ENCODE results near the gene SLC30A3.
A peak's percentile ranks its signal among the peaks of the same experiment; 100 is the strongest.
"Not testable (repeated sequence)": the region's sequence is repeated elsewhere in the genome, so short reads cannot be mapped to it uniquely, and the experiment has no call there.

The SLC30A3 gene

GRCh38 chr2:27262379-27263286 is at the start of gene SLC30A3:
SLC30A3 (minus strand) TSS chr2:27263047; CDS start chr2:27262906, 141 bp downstream.
- no peak for DNase-seq

GRCh38 chr2:27312152-27312551 is 49.3 kb upstream of the SLC30A3 start:
- no peak for DNase-seq

- no peak for DNase-seq
Observed at GRCh38 chr2:27309651-27310050, 46.8 kb upstream of the SLC30A3 start.

- DNase-seq = no peak
Observed at GRCh38 chr2:27308359-27308881, 45.6 kb upstream of the SLC30A3 start, which contains the start of gene UCN. UCN (minus strand) TSS chr2:27308445; CDS start chr2:27307895, 550 bp downstream.

- DNase-seq = no peak
Observed at GRCh38 chr2:27307545-27308358, 44.9 kb upstream of the SLC30A3 start.

GRCh38 chr2:27307287-27307544 is 44.4 kb upstream of the SLC30A3 start:
- DNase-seq = no peak

GRCh38 chr2:27306573-27307286 is 43.9 kb upstream of the SLC30A3 start:
- no peak for DNase-seq

- no peak for DNase-seq
Observed at GRCh38 chr2:27306136-27306535, 43.3 kb upstream of the SLC30A3 start.

GRCh38 chr2:27305516-27305915 is 42.7 kb upstream of the SLC30A3 start:
- DNase-seq = no peak

GRCh38 chr2:27304488-27305240 is 41.8 kb upstream of the SLC30A3 start:
- DNase-seq = no peak

- peak; percentile 14 for DNase-seq
Observed at GRCh38 chr2:27303093-27304025, 40.5 kb upstream of the SLC30A3 start.

GRCh38 chr2:27300606-27301005 is 37.8 kb upstream of the SLC30A3 start:
- not testable (repeated sequence) for DNase-seq

- DNase-seq = no peak
Observed at GRCh38 chr2:27298391-27299080, 35.7 kb upstream of the SLC30A3 start.

GRCh38 chr2:27297195-27297594 is 34.3 kb upstream of the SLC30A3 start:
- no peak for DNase-seq

- DNase-seq = no peak
Observed at GRCh38 chr2:27296481-27296880, 33.6 kb upstream of the SLC30A3 start.

GRCh38 chr2:27294928-27295327 is 32.1 kb upstream of the SLC30A3 start:
- DNase-seq = no peak

GRCh38 chr2:27291865-27292264 is 29.0 kb upstream of the SLC30A3 start:
- DNase-seq = no peak

GRCh38 chr2:27290549-27290948 is 27.7 kb upstream of the SLC30A3 start:
- DNase-seq = no peak

- no peak for DNase-seq
Observed at GRCh38 chr2:27288610-27289009, 25.8 kb upstream of the SLC30A3 start.

- DNase-seq = no peak
Observed at GRCh38 chr2:27285481-27285880, 22.6 kb upstream of the SLC30A3 start.

GRCh38 chr2:27284996-27285395 is 22.1 kb upstream of the SLC30A3 start:
- no peak for DNase-seq

Data from GDM1 (cell line).